Mammary epithelial cell (primary cell): ENCODE measurements around the gene CAPN13.

ENCODE experiments used
- EZH2 ChIP-seq: IDR thresholded peaks from 2 replicates; pipeline ENCODE4 v1.6.1; 2012; ENCODE audit warnings: low read length, inconsistent platforms, borderline replicate concordance
- TF ChIP-seq, protein P1 (sequence below), 2 donors: IDR thresholded peaks in 1 of 2; conservative IDR thresholded peaks in 1 of 2; 2 replicates each; pipeline ENCODE4 v1.5.1; 2011 to 2012; ENCODE audit warnings: inconsistent platforms in 2 of 2, low read length in 2 of 2, mild to moderate bottlenecking in 2 of 2, control low read depth in 1 of 2, low read depth in 1 of 2; ENCODE audit not compliant: insufficient read depth in 1 of 2; ENCODE audit errors: extremely low read depth in 1 of 2

DNA sequence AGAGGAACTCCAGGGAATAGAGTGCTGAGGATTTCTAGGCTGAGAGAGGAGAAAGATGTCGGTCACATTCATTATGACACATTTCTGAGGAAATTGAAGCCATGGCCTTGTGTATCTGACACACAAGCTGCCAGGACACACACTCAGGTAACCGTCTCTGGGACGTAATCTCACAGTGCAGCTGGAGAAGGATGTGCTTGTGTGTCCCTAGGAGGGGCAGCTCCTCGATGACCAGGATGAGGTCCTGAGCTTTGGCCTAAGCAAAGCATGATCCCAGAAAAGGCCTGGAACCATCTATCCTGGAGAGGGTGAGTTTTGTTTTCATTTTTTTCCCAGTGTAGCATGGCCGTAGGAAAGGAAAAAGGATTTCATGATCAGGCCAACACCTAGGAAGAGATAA is 102.2 kb downstream of the CAPN13 start:
- no peak for TF ChIP-seq EZH2
- TF ChIP-seq, protein P1, sequence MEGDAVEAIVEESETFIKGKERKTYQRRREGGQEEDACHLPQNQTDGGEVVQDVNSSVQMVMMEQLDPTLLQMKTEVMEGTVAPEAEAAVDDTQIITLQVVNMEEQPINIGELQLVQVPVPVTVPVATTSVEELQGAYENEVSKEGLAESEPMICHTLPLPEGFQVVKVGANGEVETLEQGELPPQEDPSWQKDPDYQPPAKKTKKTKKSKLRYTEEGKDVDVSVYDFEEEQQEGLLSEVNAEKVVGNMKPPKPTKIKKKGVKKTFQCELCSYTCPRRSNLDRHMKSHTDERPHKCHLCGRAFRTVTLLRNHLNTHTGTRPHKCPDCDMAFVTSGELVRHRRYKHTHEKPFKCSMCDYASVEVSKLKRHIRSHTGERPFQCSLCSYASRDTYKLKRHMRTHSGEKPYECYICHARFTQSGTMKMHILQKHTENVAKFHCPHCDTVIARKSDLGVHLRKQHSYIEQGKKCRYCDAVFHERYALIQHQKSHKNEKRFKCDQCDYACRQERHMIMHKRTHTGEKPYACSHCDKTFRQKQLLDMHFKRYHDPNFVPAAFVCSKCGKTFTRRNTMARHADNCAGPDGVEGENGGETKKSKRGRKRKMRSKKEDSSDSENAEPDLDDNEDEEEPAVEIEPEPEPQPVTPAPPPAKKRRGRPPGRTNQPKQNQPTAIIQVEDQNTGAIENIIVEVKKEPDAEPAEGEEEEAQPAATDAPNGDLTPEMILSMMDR (conservative IDR thresholded peaks at IDR 0.05 in 1 of 2, IDR thresholded peaks at IDR 0.05 in 1 of 2; ENCODE audit: extremely low read depth in 1 of 2, insufficient read depth in 1 of 2, low read depth in 1 of 2, low read length in 2 of 2), result no peak
